ENCODE results near the gene HBZ.
A peak's percentile ranks its signal among the peaks of the same experiment; 100 is the strongest.
"Not testable (repeated sequence)": the region's sequence is repeated elsewhere in the genome, so short reads cannot be mapped to it uniquely, and the experiment has no call there.

The HBZ gene

GRCh38 chr16:177981-178667 lies 25.7 kb downstream of the HBZ start:
- no peak for DNase-seq (ENCODE audit: low read depth in 2 of 3, low spot score in 1 of 3)

GRCh38 chr16:178668-179015 lies 26.2 kb downstream of the HBZ start:
- no peak for DNase-seq (ENCODE audit: low read depth in 2 of 3, low spot score in 1 of 3)

- DNase-seq (ENCODE audit: low read depth in 2 of 3, low spot score in 1 of 3) = no peak
Measured at GRCh38 chr16:179211-180092, 27.0 kb downstream of the HBZ start.

GRCh38 chr16:180101-180675 lies 27.7 kb downstream of the HBZ start, which contains the start of gene HBQ1:
Gene HBQ1, plus strand, starts transcription at chr16:180459. Its CDS starts 28 bp downstream, at chr16:180487.
- peak in 1 of 3 donors; percentile 28 for DNase-seq (ENCODE audit: low read depth in 2 of 3, low spot score in 1 of 3)

- peak in 2 of 3 donors; percentile 80 for DNase-seq (ENCODE audit: low read depth in 2 of 3, low spot score in 1 of 3)
Measured at GRCh38 chr16:180681-181564, 28.5 kb downstream of the HBZ start.

- DNase-seq (ENCODE audit: low read depth in 2 of 3, low spot score in 1 of 3) = peak in 1 of 3 donors; percentile 88
Measured at GRCh38 chr16:181565-182021, 29.1 kb downstream of the HBZ start.

- DNase-seq (ENCODE audit: low read depth in 2 of 3, low spot score in 1 of 3) = no peak
Measured at GRCh38 chr16:183005-183404, 30.6 kb downstream of the HBZ start.

GRCh38 chr16:185213-185612 lies 32.8 kb downstream of the HBZ start:
- no peak for DNase-seq (ENCODE audit: low read depth in 2 of 3, low spot score in 1 of 3)

GRCh38 chr16:185691-186090 lies 33.2 kb downstream of the HBZ start:
- no peak for DNase-seq (ENCODE audit: low read depth in 2 of 3, low spot score in 1 of 3)

- DNase-seq (ENCODE audit: low read depth in 2 of 3, low spot score in 1 of 3) = no peak
Measured at GRCh38 chr16:187330-187729, 34.9 kb downstream of the HBZ start.

- DNase-seq (ENCODE audit: low read depth in 2 of 3, low spot score in 1 of 3) = no peak
Measured at GRCh38 chr16:188674-189073, 36.2 kb downstream of the HBZ start.

GRCh38 chr16:189604-190186 lies 37.3 kb downstream of the HBZ start:
- no peak for DNase-seq (ENCODE audit: low read depth in 2 of 3, low spot score in 1 of 3)

GRCh38 chr16:191831-192230 lies 39.4 kb downstream of the HBZ start:
- no peak for DNase-seq (ENCODE audit: low read depth in 2 of 3, low spot score in 1 of 3)

- DNase-seq (ENCODE audit: low read depth in 2 of 3, low spot score in 1 of 3) = no peak
Measured at GRCh38 chr16:192686-193085, 40.2 kb downstream of the HBZ start.

GRCh38 chr16:193441-193840 lies 41.0 kb downstream of the HBZ start:
- DNase-seq (ENCODE audit: low read depth in 2 of 3, low spot score in 1 of 3) = no peak

GRCh38 chr16:194516-194915 lies 42.1 kb downstream of the HBZ start:
- no peak for DNase-seq (ENCODE audit: low read depth in 2 of 3, low spot score in 1 of 3)

- no peak for DNase-seq (ENCODE audit: low read depth in 2 of 3, low spot score in 1 of 3)
Measured at GRCh38 chr16:200388-200787, 47.9 kb downstream of the HBZ start.

- DNase-seq (ENCODE audit: low read depth in 2 of 3, low spot score in 1 of 3) = no peak
Measured at GRCh38 chr16:203246-203645, 50.8 kb downstream of the HBZ start.

- DNase-seq (ENCODE audit: low read depth in 2 of 3, low spot score in 1 of 3) = not testable (repeated sequence)
Measured at GRCh38 chr16:204046-204445, 51.6 kb downstream of the HBZ start.
